Measurements from ENCODE around the gene CFAP74.

Gene CFAP74

DNA sequence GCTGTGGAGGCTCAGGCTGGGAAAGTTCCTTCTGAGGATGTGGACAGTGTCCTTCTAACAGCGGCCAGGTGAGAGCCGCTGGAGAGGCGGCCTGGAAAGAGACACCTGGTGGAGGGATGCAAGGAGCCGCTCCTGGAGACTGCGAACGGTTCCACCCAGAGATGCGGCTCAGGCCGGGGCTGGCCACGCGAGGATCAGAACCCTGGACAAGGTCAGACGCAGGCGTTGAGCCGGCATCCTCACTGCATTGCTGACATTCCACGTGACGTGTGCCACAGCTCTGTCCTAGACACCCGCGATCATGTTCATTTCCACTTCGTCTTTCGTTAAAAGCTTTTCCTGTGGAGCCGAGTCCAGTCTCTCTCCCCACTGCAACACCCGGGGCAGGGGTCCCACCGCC, 28.8 kb downstream of the CFAP74 start:
- Histone ChIP-seq H3K4me3 (ENCODE audit: low read length, poor library complexity, severe bottlenecking) (no peak overlapping the region), H3K79me2 (ENCODE audit: insufficient read depth, low read length) (no peaks in the 10 kb centered on the region), H3F3A (ENCODE audit: low read depth) (no peaks in the 10 kb centered on the region), H3K36me3 (ENCODE audit: insufficient read depth, low read length) (no peaks in the 10 kb centered on the region), H3K4me2 (ENCODE audit: low read depth, low read length, poor library complexity, severe bottlenecking) (no peak overlapping the region), H3K9me3 (ENCODE audit: insufficient read depth, low read depth, low read length) (peaks cover 7% of the 10 kb centered on the region; the same call in 1 of the 2 replicates), H3K9me2 (replicated peaks; ENCODE audit: low read depth, low read length) (no peaks in the 10 kb centered on the region), H2AFZ (ENCODE audit: low read length) (no peak overlapping the region), H3K4me1 (ENCODE audit: insufficient read depth, low read length, poor library complexity, severe bottlenecking) (no peaks in the 10 kb centered on the region), H3K9ac (ENCODE audit: low read depth, low read length, poor library complexity, severe bottlenecking) (no peak overlapping the region), H4K20me1 (ENCODE audit: insufficient read depth, low read length, poor library complexity, severe bottlenecking) (no peaks in the 10 kb centered on the region), H3K27me3 (ENCODE audit: insufficient read depth, low read length, poor library complexity, severe bottlenecking) (no peaks in the 10 kb centered on the region)
- no peak for TF ChIP-seq EZH2phosphoT487 (IDR thresholded peaks at IDR 0.05; ENCODE audit: borderline replicate concordance)
- TF ChIP-seq, protein P1, sequence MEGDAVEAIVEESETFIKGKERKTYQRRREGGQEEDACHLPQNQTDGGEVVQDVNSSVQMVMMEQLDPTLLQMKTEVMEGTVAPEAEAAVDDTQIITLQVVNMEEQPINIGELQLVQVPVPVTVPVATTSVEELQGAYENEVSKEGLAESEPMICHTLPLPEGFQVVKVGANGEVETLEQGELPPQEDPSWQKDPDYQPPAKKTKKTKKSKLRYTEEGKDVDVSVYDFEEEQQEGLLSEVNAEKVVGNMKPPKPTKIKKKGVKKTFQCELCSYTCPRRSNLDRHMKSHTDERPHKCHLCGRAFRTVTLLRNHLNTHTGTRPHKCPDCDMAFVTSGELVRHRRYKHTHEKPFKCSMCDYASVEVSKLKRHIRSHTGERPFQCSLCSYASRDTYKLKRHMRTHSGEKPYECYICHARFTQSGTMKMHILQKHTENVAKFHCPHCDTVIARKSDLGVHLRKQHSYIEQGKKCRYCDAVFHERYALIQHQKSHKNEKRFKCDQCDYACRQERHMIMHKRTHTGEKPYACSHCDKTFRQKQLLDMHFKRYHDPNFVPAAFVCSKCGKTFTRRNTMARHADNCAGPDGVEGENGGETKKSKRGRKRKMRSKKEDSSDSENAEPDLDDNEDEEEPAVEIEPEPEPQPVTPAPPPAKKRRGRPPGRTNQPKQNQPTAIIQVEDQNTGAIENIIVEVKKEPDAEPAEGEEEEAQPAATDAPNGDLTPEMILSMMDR (conservative IDR thresholded peaks at IDR 0.05; ENCODE audit: low read length), result no peak

DNA sequence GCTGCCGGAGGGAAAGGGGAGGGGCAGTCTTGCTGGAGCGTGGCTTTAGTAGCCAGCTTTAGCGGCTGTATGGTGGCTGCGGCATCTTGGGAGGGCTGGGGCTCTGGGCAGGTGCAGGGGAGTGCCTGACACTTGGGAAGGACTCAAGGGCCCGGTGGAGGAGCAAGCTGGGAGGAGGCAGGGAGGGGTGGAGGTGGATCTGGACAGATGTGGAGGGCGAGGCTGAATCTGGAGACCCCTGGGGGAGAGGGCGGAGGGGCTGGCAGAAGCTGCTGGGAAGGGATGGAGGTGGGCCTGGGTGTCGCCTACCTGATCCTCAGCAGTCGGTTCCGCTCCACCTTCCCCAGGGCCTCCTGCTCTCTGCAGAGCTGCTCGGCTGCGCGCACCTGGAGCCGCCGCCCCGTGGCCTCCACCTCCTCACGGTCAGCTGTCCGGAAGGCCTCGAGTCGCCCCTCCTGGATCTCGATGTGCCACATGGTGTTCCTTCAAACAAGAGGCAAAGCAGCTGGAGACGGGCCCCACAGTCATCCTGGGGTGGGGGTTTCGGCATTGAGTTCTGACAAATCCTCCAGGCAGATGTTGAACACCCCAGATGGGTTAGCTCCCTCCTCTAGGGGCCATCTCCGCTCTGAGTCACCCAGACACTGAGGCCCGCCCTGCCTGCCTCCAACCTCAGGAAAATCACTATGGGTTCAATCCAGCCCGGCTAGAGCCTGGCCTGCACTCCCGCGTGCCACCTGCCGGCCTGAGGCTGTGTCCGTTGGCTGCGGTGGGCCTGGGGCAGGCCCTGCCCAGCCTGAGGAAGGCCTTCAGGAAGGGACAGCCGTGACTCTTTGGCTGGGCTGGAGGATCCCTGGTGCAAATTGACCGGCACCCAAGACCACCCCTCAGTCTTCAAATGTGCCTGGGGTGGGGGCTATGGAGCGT, 29.6 kb downstream of the CFAP74 start:
- H3K36me3 ChIP-seq (ENCODE audit: insufficient read depth, low read length), result no peaks in the 10 kb centered on the region
- no peaks in the 10 kb centered on the region for H3K9me2 ChIP-seq (replicated peaks; ENCODE audit: low read depth, low read length)
- H3K4me2 ChIP-seq (ENCODE audit: low read depth, low read length, poor library complexity, severe bottlenecking), result no peak overlapping the region
- no peaks in the 10 kb centered on the region for H3K79me2 ChIP-seq (ENCODE audit: insufficient read depth, low read length)
- H3F3A ChIP-seq (ENCODE audit: low read depth), result no peaks in the 10 kb centered on the region
- no peak overlapping the region for H3K4me3 ChIP-seq (ENCODE audit: low read length, poor library complexity, severe bottlenecking)
- H3K4me1 ChIP-seq (ENCODE audit: insufficient read depth, low read length, poor library complexity, severe bottlenecking), result no peaks in the 10 kb centered on the region
- H3K9ac ChIP-seq (ENCODE audit: low read depth, low read length, poor library complexity, severe bottlenecking), result no peak overlapping the region
- TF ChIP-seq, protein P1 (conservative IDR thresholded peaks at IDR 0.05; ENCODE audit: low read length), result no peak
- no peak for TF ChIP-seq EZH2phosphoT487 (IDR thresholded peaks at IDR 0.05; ENCODE audit: borderline replicate concordance)
- peaks cover 7% of the 10 kb centered on the region; the same call in 1 of the 2 replicates for H3K9me3 ChIP-seq (ENCODE audit: insufficient read depth, low read depth, low read length)
- no peak overlapping the region for H2AFZ ChIP-seq (ENCODE audit: low read length)
- no peaks in the 10 kb centered on the region for H4K20me1 ChIP-seq (ENCODE audit: insufficient read depth, low read length, poor library complexity, severe bottlenecking)
- H3K27me3 ChIP-seq (ENCODE audit: insufficient read depth, low read length, poor library complexity, severe bottlenecking), result no peaks in the 10 kb centered on the region

DNA sequence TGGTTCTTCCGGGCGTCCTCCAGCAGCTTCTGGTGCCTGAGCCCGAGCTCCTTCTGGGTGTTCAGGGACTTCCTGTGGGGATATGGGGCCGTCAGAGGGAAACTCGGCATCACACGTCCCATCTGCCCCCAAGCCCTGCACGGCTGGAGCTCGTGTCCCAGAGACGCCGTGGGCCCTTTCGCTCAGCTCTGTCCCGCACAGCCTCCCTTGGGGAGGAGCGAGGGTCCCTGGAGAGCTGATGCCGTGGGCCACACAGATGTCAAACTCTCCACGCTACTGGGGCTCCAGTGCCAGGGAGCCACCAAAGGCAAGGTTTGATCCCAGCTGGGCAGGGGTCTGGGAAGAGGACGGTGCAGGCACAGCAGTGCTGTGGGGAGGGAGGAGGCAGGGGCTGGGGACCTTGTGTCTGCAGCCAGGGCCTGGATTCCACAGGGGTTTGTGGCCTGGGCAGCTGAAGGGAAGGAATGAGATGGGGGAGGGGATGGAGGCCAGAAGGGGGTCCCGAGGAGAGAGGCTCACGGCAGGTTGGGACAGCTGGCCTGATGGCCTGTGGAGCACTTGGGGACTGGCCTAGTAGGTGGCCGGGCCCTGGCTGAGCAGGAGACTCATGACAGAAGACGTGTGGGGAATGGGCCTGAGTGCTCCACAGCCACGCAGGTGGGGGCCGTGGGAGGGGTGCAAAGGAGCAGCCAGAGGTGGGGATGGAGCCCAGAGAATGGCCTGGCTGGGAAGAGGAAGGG, 30.4 kb downstream of the CFAP74 start:
- H4K20me1 ChIP-seq (ENCODE audit: insufficient read depth, low read length, poor library complexity, severe bottlenecking), result no peaks in the 10 kb centered on the region
- TF ChIP-seq, protein P1 (conservative IDR thresholded peaks at IDR 0.05; ENCODE audit: low read length), result no peak
- TF ChIP-seq EZH2phosphoT487 (IDR thresholded peaks at IDR 0.05; ENCODE audit: borderline replicate concordance), result no peak
- no peaks in the 10 kb centered on the region for H3K4me1 ChIP-seq (ENCODE audit: insufficient read depth, low read length, poor library complexity, severe bottlenecking)
- no peaks in the 10 kb centered on the region for H3K27me3 ChIP-seq (ENCODE audit: insufficient read depth, low read length, poor library complexity, severe bottlenecking)
- H3K9ac ChIP-seq (ENCODE audit: low read depth, low read length, poor library complexity, severe bottlenecking), result no peak overlapping the region
- H3K4me2 ChIP-seq (ENCODE audit: low read depth, low read length, poor library complexity, severe bottlenecking), result no peak overlapping the region
- peaks cover 7% of the 10 kb centered on the region; the same call in 1 of the 2 replicates for H3K9me3 ChIP-seq (ENCODE audit: insufficient read depth, low read depth, low read length)
- no peak overlapping the region for H2AFZ ChIP-seq (ENCODE audit: low read length)
- no peak overlapping the region for H3K4me3 ChIP-seq (ENCODE audit: low read length, poor library complexity, severe bottlenecking)
- H3K36me3 ChIP-seq (ENCODE audit: insufficient read depth, low read length), result no peaks in the 10 kb centered on the region
- H3F3A ChIP-seq (ENCODE audit: low read depth), result no peaks in the 10 kb centered on the region
- H3K79me2 ChIP-seq (ENCODE audit: insufficient read depth, low read length), result no peaks in the 10 kb centered on the region
- no peaks in the 10 kb centered on the region for H3K9me2 ChIP-seq (replicated peaks; ENCODE audit: low read depth, low read length)
